GM06990 (cell line): Measurements from ENCODE around the gene CKS1B.

Experiments used
- DNase-seq: peaks from one replicate; pipeline ENCODE4 v3.0.0-alpha.2; 2011; ENCODE audit not compliant: insufficient read length; ENCODE audit errors: extremely low read depth
- H3K27me3 ChIP-seq: replicated peaks from 2 replicates; pipeline ENCODE4 v1.6.0; 2011; ENCODE audit warnings: low read length; ENCODE audit not compliant: control insufficient read depth, insufficient read depth
- H3K36me3 ChIP-seq: 2 replicates; pipeline ENCODE4 v1.5.1; 2011; ENCODE audit warnings: low read length; ENCODE audit not compliant: control insufficient read depth, insufficient read depth
- H3K4me3 ChIP-seq: replicated peaks from 2 replicates; pipeline ENCODE4 v1.5.1; 2011; ENCODE audit warnings: low read depth, mild to moderate bottlenecking, control low read depth, low read length
- TF ChIP-seq, protein P1 (sequence below): IDR thresholded peaks from 2 replicates; pipeline ENCODE4 v1.5.1; 2011; ENCODE audit warnings: low read length, control low read depth, mild to moderate bottlenecking, inconsistent platforms; ENCODE audit not compliant: insufficient read depth, poor library complexity, severe bottlenecking

Gene CKS1B

DNA sequence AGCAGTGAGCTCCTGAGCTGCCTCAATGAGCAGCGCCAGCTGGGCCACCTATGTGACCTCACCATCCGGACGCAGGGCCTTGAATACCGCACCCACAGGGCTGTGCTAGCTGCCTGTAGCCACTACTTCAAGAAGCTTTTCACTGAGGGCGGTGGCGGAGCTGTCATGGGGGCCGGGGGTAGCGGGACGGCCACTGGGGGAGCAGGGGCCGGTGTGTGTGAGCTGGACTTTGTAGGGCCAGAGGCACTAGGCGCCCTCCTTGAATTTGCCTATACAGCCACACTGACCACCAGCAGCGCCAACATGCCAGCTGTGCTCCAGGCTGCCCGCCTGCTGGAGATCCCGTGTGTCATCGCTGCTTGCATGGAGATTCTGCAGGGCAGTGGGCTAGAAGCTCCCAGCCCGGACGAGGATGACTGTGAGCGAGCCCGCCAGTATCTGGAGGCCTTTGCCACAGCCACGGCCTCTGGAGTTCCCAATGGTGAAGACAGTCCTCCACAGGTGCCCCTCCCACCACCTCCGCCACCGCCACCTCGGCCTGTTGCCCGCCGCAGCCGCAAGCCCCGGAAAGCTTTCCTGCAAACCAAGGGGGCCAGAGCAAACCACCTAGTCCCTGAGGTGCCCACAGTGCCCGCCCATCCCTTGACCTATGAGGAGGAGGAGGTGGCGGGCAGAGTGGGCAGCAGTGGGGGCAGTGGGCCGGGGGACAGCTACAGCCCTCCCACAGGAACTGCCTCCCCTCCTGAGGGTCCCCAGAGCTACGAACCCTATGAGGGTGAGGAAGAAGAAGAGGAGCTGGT is 40.4 kb downstream of the CKS1B start:
- Histone ChIP-seq H3K27me3 (no peaks in the 10 kb centered on the region), H3K4me3 (no peak overlapping the region), H3K36me3 (peaks cover 14% of the 10 kb centered on the region)
- no peak for DNase-seq
- TF ChIP-seq, protein P1, sequence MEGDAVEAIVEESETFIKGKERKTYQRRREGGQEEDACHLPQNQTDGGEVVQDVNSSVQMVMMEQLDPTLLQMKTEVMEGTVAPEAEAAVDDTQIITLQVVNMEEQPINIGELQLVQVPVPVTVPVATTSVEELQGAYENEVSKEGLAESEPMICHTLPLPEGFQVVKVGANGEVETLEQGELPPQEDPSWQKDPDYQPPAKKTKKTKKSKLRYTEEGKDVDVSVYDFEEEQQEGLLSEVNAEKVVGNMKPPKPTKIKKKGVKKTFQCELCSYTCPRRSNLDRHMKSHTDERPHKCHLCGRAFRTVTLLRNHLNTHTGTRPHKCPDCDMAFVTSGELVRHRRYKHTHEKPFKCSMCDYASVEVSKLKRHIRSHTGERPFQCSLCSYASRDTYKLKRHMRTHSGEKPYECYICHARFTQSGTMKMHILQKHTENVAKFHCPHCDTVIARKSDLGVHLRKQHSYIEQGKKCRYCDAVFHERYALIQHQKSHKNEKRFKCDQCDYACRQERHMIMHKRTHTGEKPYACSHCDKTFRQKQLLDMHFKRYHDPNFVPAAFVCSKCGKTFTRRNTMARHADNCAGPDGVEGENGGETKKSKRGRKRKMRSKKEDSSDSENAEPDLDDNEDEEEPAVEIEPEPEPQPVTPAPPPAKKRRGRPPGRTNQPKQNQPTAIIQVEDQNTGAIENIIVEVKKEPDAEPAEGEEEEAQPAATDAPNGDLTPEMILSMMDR, result no peak

DNA sequence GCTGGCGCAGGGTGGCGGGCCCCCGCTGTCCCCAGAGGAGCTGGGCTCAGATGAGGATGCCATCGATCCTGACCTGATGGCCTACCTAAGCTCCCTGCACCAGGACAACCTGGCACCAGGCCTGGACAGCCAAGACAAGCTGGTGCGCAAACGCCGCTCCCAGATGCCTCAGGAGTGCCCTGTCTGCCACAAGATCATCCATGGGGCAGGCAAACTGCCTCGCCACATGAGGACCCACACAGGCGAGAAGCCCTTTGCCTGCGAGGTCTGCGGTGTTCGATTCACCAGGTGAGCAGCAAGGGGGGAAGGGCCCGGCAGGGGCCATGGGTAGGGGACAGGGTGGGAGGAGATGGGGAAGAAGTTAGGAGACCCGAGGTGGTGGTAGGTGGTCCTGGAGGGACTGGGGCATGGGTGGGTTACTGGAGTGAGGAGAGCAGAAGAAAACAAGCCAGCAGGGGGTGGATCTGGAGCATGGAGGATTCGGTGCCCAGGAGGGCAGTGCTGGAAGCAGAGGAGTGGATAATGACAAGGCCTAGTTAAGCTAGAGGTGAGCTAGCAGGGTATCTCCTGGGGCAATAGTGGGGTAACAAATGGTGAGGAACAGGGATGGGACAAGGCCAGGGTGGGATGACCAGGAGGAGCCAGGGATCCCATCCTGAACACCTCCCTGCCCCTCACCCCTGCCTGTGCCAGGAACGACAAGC is 41.2 kb downstream of the CKS1B start:
- TF ChIP-seq, protein P1, result no peak
- Histone ChIP-seq H3K27me3 (no peaks in the 10 kb centered on the region), H3K4me3 (no peak overlapping the region), H3K36me3 (peaks cover 14% of the 10 kb centered on the region)
- no peak for DNase-seq

DNA sequence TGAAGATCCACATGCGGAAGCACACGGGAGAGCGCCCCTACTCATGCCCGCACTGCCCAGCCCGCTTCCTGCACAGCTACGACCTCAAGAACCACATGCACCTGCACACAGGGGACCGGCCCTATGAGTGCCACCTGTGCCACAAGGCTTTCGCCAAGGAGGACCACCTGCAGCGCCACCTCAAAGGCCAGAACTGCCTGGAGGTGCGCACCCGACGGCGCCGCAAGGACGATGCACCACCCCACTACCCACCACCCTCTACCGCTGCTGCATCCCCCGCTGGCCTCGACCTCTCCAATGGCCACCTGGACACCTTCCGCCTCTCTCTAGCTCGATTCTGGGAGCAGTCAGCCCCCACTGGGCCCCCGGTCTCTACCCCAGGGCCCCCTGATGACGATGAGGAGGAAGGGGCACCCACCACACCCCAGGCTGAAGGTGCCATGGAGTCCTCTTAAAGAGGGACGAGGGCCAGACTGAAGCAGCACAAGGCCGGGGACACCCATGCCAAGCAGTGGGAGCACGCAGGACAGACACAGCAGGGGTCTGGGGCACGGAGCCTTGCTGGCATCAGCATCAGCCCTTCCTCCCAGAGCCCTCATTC is 41.9 kb downstream of the CKS1B start:
- Histone ChIP-seq H3K4me3 (no peak overlapping the region), H3K27me3 (no peaks in the 10 kb centered on the region), H3K36me3 (peaks cover 9% of the 10 kb centered on the region)
- DNase-seq, result no peak
- TF ChIP-seq, protein P1, result no peak

DNA sequence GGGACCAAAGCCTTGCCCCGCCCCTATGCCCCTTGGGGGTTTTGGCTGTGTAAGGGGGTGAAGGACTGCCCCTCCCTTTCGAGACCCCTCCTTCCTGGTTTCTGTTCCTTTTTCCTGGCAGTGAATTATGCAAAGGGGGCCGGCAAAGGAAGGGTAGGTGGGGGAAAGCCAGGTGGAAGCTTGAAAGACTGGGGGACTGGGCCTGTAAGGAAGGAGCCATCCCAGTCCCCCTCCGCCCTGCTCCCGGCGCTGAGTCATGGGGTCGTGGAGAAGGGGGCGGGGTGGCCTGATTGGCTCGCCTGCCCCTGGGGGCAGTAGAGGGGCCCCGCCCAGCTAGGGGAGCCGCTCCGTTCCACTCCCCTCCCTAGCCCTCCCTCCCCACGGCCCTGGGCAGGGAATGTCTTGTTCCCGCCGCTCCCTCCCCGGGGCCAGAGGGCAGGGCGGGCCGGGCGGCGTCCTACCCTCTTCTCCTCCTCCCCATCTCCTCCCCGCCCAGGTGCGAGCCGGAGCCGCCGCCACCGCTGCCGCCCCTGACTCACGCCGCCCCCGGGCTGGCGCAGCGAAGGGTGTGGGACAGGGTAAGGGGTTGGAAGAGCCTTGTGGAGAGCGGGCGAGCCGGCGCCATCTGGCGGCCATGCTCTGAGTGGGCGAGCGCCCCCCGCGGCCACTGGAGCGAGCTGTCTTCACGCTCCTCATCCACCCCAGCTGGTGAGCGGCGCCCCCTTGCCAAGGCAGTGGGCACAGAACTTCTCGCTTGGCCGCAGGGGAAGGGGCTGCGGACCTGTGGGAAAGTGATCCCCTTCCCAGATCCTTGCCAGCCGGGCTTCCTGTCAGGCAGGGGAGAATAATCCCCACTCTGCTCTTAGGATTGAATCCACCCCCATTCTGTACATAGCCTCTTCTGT is 42.8 kb downstream of the CKS1B start:
- peak overlapping the region; percentile 55 for H3K4me3 ChIP-seq
- TF ChIP-seq, protein P1, result peak; percentile 100
- H3K36me3 ChIP-seq, result peaks cover 9% of the 10 kb centered on the region

DNA sequence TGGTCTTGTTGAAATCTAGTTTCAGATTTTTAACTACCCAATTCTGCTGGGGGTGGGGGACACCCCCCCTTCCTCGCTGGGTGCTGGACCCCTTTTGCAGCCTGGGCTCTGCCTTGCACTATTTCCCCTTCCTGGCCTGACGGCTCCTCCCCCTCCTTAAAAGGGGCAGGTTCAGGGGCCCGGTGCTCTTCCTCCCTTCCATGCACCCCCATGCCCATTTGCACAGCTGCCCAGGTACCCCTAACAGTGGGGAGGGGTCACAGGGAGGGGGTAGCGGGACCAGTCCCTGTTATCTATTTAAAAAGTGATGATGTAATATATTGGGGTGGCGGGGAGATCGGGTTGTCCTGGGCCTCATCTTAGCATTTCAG is 43.5 kb downstream of the CKS1B start:
- H3K27me3 ChIP-seq, result no peaks in the 10 kb centered on the region
- TF ChIP-seq, protein P1, result no peak

More for the DNA sequence above, 42.8 kb downstream of the CKS1B start:
- peak; percentile 89 for DNase-seq
- no peaks in the 10 kb centered on the region for H3K27me3 ChIP-seq

More for the DNA sequence above, 43.5 kb downstream of the CKS1B start:
- peak overlapping the region; percentile 55 for H3K4me3 ChIP-seq
- peaks cover 9% of the 10 kb centered on the region for H3K36me3 ChIP-seq
- DNase-seq, result no peak
